Activated T-cell treated with anti-CD3 and anti-CD28 coated beads, Interleukin-2, amount 50 U/mL, for 24 hours (primary cell): ENCODE data around the gene PDE4C.
A peak's percentile ranks its signal among the peaks of the same experiment; 100 is the strongest.

Experiments
- DNase-seq: peaks from one replicate; pipeline ENCODE4 v3.0.0-alpha.2; 2020
- H3K27ac Mint-ChIP-seq: 2 replicates; pipeline ENCODE4 v1.8.0; 2020; ENCODE audit warnings: mild to moderate bottlenecking, mixed read lengths
- H3K27me3 Mint-ChIP-seq: 2 replicates; pipeline ENCODE4 v1.8.0; 2020; ENCODE audit warnings: mixed read lengths
- H3K36me3 Mint-ChIP-seq: 2 replicates; pipeline ENCODE4 v1.8.0; 2020; ENCODE audit warnings: low read depth, mixed read lengths
- H3K4me1 Mint-ChIP-seq: 2 replicates; pipeline ENCODE4 v1.8.0; 2020; ENCODE audit warnings: low read depth, mixed read lengths
- H3K4me3 Mint-ChIP-seq: 2 replicates; pipeline ENCODE4 v1.8.0; 2020; ENCODE audit warnings: mild to moderate bottlenecking, moderate library complexity, mixed read lengths
- H3K9me3 Mint-ChIP-seq: 2 replicates; pipeline ENCODE4 v1.8.0; 2020; ENCODE audit warnings: mixed read lengths

Gene PDE4C

DNA sequence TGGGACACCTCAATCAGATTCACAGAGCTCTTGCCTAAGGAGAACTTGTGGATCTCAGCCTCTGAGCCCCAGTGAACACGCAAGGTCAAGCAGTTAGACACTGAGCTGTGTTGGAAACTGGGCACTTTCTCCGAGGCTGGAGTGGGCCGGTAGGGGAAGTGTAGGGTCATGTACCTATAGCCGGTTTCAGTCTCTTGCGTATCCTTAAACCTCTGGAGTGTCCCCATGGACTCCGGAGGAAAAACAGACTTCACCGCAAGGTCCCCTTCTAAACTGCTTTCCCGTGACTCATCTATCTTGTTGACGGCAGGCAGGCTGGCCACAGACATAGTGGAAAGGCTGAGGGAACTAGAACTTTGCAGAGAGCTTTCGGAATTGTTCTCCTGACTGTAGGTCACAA lies 36.7 kb upstream of the PDE4C start:
- H3K36me3 Mint-ChIP-seq: peaks cover 13% of the 10 kb centered on the region

DNA sequence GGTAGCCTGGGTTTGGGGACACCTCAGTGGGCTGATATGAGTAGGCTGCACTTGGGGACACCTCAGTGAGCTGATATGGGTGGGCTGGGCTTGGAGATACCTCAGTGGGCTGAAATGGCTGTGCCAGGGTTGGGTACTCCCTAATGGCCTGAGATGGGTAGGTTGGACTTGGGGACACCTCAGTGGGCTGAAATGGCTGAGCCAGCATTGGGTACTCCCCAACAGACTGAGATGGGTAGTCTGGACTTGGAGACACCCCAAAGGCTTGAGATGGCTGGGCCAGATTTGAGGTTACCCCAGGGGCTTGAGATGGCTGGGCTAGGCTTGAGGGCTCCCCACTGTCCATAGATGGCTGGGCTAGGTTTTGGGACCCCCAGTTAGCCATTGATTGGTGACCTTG lies 35.9 kb upstream of the PDE4C start:
- no peak overlapping the region for H3K4me3 Mint-ChIP-seq
- H3K27me3 Mint-ChIP-seq: no peaks in the 10 kb centered on the region

More for the DNA sequence above, 36.7 kb upstream of the PDE4C start:
- no peak for DNase-seq
- no peak overlapping the region for H3K4me3 Mint-ChIP-seq
- H3K27me3 Mint-ChIP-seq: no peaks in the 10 kb centered on the region
- H3K4me1 Mint-ChIP-seq: no peaks in the 10 kb centered on the region
- no peak overlapping the region for H3K27ac Mint-ChIP-seq
- no peaks in the 10 kb centered on the region for H3K9me3 Mint-ChIP-seq

DNA sequence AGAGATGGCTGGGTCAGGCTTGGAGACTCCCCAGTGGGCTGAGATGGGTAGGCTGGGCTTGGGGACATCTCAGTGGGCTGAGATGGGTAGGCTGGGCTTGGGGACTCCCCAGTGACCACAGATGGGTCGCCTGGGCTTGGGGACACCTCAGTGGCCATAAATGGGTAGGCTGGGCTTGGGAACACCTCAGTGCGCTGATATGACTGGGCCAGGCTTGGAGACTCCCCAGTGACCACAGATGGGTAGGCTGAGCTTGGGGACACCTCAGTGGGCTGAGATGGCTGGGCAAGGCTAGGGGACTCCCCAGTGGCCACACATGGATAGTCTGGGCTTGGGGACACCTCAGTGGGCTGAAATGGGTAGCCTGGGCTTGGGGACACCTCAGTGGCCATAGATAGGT lies 35.2 kb upstream of the PDE4C start:
- Mint-ChIP-seq H3K27ac (no peak overlapping the region), H3K9me3 (no peaks in the 10 kb centered on the region), H3K4me1 (no peaks in the 10 kb centered on the region), H3K36me3 (peaks cover 7% of the 10 kb centered on the region), H3K4me3 (no peak overlapping the region), H3K27me3 (no peaks in the 10 kb centered on the region)
- DNase-seq: no peak

More for the DNA sequence above, 35.9 kb upstream of the PDE4C start:
- no peak for DNase-seq
- H3K27ac Mint-ChIP-seq: no peak overlapping the region
- H3K4me1 Mint-ChIP-seq: no peaks in the 10 kb centered on the region
- H3K36me3 Mint-ChIP-seq: peaks cover 11% of the 10 kb centered on the region
- no peaks in the 10 kb centered on the region for H3K9me3 Mint-ChIP-seq

DNA sequence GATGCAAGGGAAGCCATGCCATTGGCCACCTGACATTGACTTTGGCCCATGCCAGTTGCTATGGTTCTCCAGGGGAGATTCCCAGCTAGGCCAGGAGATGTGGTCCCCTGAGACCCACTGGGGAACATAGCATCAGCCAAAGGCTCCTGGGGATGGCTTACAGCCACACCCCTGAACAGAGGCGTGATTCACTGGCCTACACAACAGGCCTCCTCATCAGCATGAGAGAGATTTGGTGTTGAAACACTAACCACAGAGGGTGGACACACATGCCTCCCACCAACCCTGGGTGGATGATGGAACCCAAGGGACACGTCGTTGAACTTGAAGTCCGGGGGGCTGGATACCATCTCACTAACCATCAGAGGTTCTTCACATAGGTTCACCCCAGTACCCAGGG lies 33.7 kb upstream of the PDE4C start:
- no peak overlapping the region for H3K27ac Mint-ChIP-seq
- DNase-seq: no peak
- no peaks in the 10 kb centered on the region for H3K36me3 Mint-ChIP-seq

DNA sequence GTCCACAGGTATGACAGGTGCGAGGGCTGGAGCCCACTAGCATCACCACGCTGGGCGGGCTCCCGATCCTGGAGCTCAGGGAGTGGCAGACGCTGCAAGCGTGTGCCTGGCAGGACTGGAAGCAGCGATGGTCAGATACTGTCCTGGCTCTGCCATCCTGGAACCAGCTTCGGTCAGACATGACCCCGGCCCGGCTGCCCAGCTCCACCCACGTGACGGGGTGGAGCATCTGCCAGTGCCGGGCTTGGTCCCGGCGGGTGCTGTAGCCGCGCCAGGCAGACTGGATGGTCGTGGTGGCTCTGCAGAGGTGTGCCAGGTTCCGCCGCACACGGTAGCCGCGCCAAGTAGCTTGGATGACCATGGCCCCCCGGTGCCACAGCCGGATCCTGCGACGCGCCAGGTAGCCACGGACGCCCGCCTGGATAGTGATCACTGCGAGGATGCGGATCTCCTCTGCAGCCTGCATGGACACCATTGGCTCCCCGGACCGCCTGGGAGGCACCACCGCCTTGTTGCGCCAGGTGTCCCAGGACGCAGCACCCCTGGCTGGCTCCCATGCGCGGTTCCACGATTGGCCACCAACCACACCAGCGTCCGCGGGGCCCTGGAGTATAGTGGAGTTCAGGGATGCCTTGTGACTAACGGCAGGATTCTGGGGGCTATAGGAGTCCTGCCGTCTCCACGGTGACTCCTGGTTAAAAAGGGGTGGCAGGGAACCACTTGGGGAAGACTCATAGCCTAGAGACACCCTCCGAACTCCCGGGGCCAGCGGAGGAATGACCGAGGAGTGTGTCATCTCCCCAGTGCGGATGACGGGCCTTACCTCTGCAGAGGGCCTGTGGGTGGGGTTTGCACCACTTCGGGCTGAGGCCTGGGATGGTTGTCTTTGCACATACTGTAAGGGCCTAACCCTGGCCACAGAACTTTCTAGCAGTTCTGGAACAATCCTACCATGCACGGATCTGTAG lies 31.5 kb upstream of the PDE4C start:
- H3K27ac Mint-ChIP-seq: no peak overlapping the region
- no peak for DNase-seq
- no peaks in the 10 kb centered on the region for H3K36me3 Mint-ChIP-seq
- H3K9me3 Mint-ChIP-seq: no peaks in the 10 kb centered on the region
- no peaks in the 10 kb centered on the region for H3K4me1 Mint-ChIP-seq
- H3K4me3 Mint-ChIP-seq: no peak overlapping the region
- peaks cover 22% of the 10 kb centered on the region for H3K27me3 Mint-ChIP-seq

More for the DNA sequence above, 33.7 kb upstream of the PDE4C start:
- H3K9me3 Mint-ChIP-seq: no peaks in the 10 kb centered on the region
- H3K4me1 Mint-ChIP-seq: no peaks in the 10 kb centered on the region
- peaks cover 4% of the 10 kb centered on the region for H3K27me3 Mint-ChIP-seq
- no peak overlapping the region for H3K4me3 Mint-ChIP-seq

DNA sequence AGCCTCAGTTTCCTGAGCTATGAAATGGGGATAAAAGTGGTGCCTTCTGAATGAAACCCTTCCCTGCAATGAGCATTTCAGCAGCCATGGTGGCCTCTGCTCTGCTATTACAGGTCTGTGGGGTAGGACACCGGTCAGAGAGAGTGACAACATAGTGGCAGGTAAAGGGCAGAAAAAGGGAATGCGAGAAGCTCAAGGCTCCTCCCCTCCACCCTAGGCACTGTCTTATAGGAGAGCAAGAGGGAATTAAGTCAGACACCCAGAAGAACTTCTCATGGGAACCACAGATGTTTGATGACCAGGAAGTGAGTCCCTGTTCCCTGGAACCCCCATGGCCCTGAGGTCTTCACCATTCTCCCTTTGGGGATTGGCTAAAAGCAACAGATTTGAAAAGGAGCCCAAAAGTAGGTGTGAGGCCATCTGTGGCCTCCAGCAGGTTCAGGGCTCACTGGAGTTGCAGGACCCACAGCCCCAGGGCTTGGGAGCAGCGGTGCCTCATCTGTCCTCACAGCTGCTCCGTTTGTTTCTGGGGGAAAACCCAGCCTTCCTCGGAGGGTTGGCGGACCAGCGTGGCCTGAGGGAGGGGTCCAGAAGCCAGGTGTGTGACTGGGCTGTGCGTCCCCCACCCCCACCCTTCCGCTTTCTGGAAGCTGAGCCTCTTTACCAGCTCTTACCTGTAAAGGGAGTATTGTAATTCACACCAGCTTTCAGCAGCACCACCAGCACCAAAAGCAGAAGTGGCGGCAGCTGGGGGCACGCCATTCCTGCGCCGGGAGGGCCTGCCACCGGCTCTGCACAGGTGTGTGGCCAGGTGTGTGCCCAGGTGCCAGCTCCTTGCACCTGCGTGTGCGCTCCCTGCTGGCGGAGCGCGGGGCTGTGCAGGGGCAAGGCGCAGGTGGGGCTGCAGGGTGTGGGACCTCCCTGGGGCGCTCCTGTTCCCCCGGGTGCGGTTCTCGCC lies 28.6 kb upstream of the PDE4C start:
- H3K4me1 Mint-ChIP-seq: peaks cover 2% of the 10 kb centered on the region
- no peaks in the 10 kb centered on the region for H3K9me3 Mint-ChIP-seq
- H3K4me3 Mint-ChIP-seq: no peak overlapping the region
- no peaks in the 10 kb centered on the region for H3K36me3 Mint-ChIP-seq
- peaks cover 31% of the 10 kb centered on the region for H3K27me3 Mint-ChIP-seq
- no peak overlapping the region for H3K27ac Mint-ChIP-seq
- DNase-seq: no peak

DNA sequence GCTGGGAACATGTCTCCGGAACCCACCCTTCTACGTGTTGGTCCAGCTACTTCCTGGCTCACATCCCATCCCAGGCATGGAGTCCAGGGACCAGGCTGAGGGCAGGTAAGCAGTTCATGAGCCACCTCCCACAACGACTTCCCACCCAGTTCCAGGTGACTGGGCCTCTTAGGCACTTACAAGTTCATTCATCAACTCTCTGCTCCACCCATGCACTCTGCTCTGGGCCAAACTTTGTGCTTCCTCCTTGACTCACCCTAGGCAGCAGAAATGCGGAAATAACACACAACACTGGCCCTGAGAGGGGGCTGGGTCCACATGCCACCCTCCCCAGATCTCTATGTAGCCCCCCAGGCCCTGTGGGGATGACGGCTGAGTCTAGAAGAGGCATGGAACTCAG lies 27.5 kb upstream of the PDE4C start:
- DNase-seq: no peak
- Mint-ChIP-seq H3K4me3 (no peak overlapping the region), H3K27ac (no peak overlapping the region)

DNA sequence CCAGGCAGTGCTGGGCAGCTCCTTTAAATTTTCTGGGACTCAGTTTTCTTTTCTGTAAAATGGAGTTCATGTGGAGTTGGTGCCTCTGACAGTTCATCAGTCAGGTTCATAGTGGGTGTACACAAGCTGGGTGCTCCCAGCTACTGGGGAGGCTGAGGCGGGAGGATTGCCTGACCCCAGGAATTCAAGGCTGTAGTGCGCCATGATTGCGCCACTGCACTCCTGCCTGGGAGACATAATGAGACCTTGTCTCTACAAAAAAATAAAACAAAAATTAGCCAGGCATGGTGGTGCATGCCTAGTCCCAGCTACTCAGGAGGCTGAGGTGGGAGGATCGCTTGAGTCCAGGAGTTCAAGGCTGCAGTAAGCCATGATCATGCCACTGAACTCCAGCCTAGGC lies 26.9 kb upstream of the PDE4C start:
- H3K27ac Mint-ChIP-seq: no peak overlapping the region
- H3K9me3 Mint-ChIP-seq: no peaks in the 10 kb centered on the region
- no peaks in the 10 kb centered on the region for H3K36me3 Mint-ChIP-seq
- no peak for DNase-seq
- peaks cover 31% of the 10 kb centered on the region for H3K27me3 Mint-ChIP-seq
- H3K4me3 Mint-ChIP-seq: no peak overlapping the region
- H3K4me1 Mint-ChIP-seq: peaks cover 2% of the 10 kb centered on the region

More for the DNA sequence above, 27.5 kb upstream of the PDE4C start:
- Mint-ChIP-seq H3K36me3 (no peaks in the 10 kb centered on the region), H3K27me3 (peaks cover 31% of the 10 kb centered on the region), H3K9me3 (no peaks in the 10 kb centered on the region), H3K4me1 (peaks cover 2% of the 10 kb centered on the region)

DNA sequence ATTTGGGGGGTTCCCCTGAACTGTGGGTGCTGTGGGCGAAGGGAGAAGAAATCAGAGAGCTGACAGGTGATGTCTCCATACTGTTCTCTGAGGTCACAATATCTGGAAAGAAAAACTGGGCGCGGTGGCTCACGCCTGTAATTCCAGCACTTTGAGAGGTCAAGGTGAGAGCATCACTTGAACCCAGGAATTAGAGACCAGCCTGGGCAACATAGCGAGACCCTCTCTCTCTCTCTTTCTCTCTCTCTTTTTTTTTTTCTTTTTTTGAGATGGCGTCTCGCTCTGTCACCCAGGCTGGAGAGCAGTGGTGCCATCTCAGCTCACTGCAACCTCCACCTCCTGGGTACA lies 26.1 kb upstream of the PDE4C start:
- no peak for DNase-seq
- Mint-ChIP-seq H3K4me1 (peaks cover 2% of the 10 kb centered on the region), H3K4me3 (no peak overlapping the region), H3K27me3 (peaks cover 31% of the 10 kb centered on the region), H3K27ac (no peak overlapping the region), H3K36me3 (no peaks in the 10 kb centered on the region), H3K9me3 (no peaks in the 10 kb centered on the region)

DNA sequence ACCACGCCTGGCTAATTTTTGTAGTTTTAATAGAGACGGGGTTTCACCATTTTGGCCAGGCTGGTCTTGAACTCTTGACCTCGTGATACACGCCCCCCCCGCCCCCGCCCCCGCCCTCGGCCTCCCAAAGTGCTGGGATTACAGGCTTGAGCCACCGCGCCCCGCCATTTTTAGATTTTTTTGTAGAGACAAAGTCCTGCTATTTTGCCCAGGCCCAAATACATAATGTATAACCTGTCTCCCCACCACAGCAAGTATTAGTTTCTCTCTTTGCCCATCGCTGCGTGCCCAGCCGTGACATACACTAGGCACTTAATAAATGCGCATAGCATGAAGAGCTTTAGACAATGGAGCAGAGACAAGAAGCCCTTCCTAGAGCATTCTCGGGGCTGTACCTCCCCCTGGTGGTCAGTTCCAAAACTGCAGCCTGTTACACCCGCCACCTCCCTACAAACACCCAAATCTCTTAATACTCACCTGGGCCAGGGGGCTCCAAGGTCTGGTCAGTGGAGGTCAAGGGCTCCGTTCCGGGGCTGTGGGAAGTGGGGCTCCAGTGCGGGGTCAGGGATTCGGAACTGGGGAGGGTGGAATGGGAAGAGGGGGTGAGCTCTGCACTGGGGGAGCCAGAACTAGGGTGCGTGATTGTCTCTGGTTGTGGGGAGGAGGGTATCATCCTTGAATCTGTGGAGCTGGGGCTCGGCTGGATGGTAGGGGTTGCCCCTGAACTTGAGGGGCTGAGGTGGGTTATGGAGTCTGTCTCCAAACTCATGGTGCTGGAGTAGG lies 25.5 kb upstream of the PDE4C start:
- no peaks in the 10 kb centered on the region for H3K36me3 Mint-ChIP-seq
- no peaks in the 10 kb centered on the region for H3K9me3 Mint-ChIP-seq
- peak; percentile 88 for DNase-seq
- H3K4me3 Mint-ChIP-seq: no peak overlapping the region
- no peak overlapping the region for H3K27ac Mint-ChIP-seq
- peaks cover 2% of the 10 kb centered on the region for H3K4me1 Mint-ChIP-seq
- peaks cover 31% of the 10 kb centered on the region for H3K27me3 Mint-ChIP-seq

DNA sequence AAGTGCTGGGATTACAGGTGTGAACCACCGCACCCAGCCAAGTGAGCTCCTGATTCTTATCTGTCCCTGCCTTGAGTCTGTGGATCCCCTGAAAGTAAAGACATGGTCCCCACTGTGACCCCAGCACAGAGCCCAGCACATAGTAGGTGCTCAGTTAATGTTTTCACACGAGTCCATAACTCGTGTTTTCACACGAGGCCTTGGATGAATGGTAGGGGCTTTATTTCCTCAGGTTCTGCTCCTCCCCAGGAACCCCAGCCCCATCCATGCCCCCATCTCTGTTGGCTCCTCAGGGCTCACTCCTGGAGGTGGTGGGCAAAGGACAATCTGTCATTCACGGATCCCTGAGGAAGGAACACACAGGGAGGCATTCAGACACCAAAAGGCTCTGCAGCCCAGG lies 23.6 kb upstream of the PDE4C start:
- no peak for DNase-seq
- Mint-ChIP-seq H3K4me1 (peaks cover 2% of the 10 kb centered on the region), H3K27ac (no peak overlapping the region), H3K4me3 (no peak overlapping the region), H3K9me3 (no peaks in the 10 kb centered on the region), H3K36me3 (no peaks in the 10 kb centered on the region), H3K27me3 (peaks cover 27% of the 10 kb centered on the region)

DNA sequence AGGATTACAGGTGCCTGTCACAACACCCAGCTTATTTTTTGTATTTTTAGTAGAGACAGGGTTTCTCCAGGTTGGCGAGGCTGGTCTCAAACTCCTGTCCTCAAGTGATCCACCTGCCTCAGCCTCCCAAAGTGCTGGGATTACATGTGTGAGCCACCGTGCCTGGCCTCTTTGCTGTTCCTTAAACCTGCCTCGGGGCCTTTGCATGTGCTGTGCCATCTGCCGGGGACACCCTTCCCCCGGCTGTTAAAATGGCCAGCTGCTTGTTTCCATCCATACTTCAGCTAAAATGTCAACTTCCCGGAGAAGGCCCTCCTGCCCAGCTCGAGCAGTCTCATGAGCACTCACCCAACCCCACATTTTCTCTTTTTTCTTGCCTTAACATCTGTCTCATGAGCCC lies 19.1 kb upstream of the PDE4C start:
- peaks cover 2% of the 10 kb centered on the region for H3K4me1 Mint-ChIP-seq
- H3K27me3 Mint-ChIP-seq: no peaks in the 10 kb centered on the region
- no peaks in the 10 kb centered on the region for H3K9me3 Mint-ChIP-seq
- H3K27ac Mint-ChIP-seq: no peak overlapping the region
- H3K4me3 Mint-ChIP-seq: no peak overlapping the region
- no peak for DNase-seq
- no peaks in the 10 kb centered on the region for H3K36me3 Mint-ChIP-seq

DNA sequence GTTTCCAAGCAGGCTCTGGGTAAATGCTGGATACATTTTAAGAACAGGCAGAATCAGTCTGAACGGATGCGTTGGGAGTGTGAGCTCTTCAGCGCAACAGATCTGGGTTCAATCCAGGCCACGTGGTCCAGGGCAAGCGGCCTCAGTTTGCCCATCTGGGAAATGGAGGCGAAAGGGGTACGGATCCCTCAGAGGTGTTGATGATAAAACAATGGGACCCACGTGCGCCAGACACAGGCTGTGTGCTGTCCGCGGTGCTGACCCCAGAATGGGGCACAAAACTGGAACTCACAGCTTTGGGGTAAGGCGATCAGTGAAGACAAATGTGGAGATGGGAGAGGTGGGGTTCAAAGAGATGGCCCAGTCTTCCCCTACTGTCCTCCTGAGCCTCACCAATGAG lies 13.1 kb upstream of the PDE4C start:
- Mint-ChIP-seq H3K36me3 (no peaks in the 10 kb centered on the region), H3K4me1 (peaks cover 2% of the 10 kb centered on the region), H3K27me3 (peaks cover 31% of the 10 kb centered on the region), H3K9me3 (no peaks in the 10 kb centered on the region), H3K27ac (no peak overlapping the region), H3K4me3 (no peak overlapping the region)
- no peak for DNase-seq

DNA sequence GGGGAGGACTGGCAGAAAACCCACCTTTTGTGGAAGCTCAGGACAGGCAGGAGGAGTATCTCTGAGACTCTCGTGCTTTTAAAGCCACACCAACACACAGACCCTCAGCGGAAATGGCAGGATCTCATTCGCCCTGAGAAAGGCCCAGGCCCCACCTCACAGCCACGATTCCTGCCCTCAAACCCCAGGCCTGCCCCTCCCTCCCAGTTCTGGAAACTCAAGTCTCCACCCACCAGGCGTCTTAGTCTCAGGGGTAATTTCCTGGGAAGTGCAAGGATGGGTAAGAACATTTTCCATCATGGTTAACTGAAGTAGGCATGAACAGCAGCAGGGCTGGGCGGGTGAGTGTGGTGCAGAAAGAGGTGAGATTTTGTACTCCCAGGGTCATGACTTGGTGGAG lies 8.0 kb upstream of the PDE4C start:
- Mint-ChIP-seq H3K36me3 (no peaks in the 10 kb centered on the region), H3K27ac (no peak overlapping the region), H3K4me1 (peaks cover 6% of the 10 kb centered on the region), H3K4me3 (no peak overlapping the region), H3K9me3 (peaks cover 6% of the 10 kb centered on the region), H3K27me3 (peaks cover 72% of the 10 kb centered on the region)
- DNase-seq: no peak
